KG1 (cell line): Measurements from ENCODE around the gene ATG4B.

Experiments
- DNase-seq: peaks from one replicate; lab custom pipeline; 2025; lab: John Stamatoyannopoulos, UW

The ATG4B gene

GRCh38 chr2:241666627-241667400 lies 29.3 kb downstream of the ATG4B start:
- DNase-seq, result no peak

GRCh38 chr2:241668354-241668753 lies 30.9 kb downstream of the ATG4B start:
- no peak for DNase-seq

GRCh38 chr2:241668839-241669238 lies 31.3 kb downstream of the ATG4B start:
- no peak for DNase-seq

- DNase-seq, result no peak
Measured at GRCh38 chr2:241670333-241671110, 33.0 kb downstream of the ATG4B start.

GRCh38 chr2:241671457-241672240 lies 34.2 kb downstream of the ATG4B start:
- no peak for DNase-seq

- DNase-seq, result no peak
Measured at GRCh38 chr2:241672243-241673188, 35.0 kb downstream of the ATG4B start.

- no peak for DNase-seq
Measured at GRCh38 chr2:241673189-241673663, 35.7 kb downstream of the ATG4B start.

- no peak for DNase-seq
Measured at GRCh38 chr2:241673797-241674725, 36.6 kb downstream of the ATG4B start.

GRCh38 chr2:241675885-241676284 lies 38.4 kb downstream of the ATG4B start:
- DNase-seq, result no peak

- DNase-seq, result no peak
Measured at GRCh38 chr2:241676665-241677064, 39.2 kb downstream of the ATG4B start.

GRCh38 chr2:241677392-241677791 lies 39.9 kb downstream of the ATG4B start:
- DNase-seq, result no peak

GRCh38 chr2:241678307-241678706 lies 40.8 kb downstream of the ATG4B start:
- DNase-seq, result no peak

- DNase-seq, result no peak
Measured at GRCh38 chr2:241678784-241679540, 41.5 kb downstream of the ATG4B start.

- no peak for DNase-seq
Measured at GRCh38 chr2:241680044-241680443, 42.6 kb downstream of the ATG4B start.

GRCh38 chr2:241680827-241681599 lies 43.5 kb downstream of the ATG4B start:
- no peak for DNase-seq

GRCh38 chr2:241686324-241686649 lies 48.8 kb downstream of the ATG4B start:
- no peak for DNase-seq

- peak; percentile 88 for DNase-seq
Measured at GRCh38 chr2:241686650-241687425, 49.3 kb downstream of the ATG4B start, which contains the start of gene DTYMK. Gene DTYMK, minus strand, starts transcription at chr2:241686815. Its CDS starts 32 bp downstream, at chr2:241686783.

GRCh38 chr2:241689306-241689705 lies 51.8 kb downstream of the ATG4B start:
- no peak for DNase-seq
